WI38 (cell line): ENCODE results near the gene TMEM176A.
"Not testable (repeated sequence)": the region's sequence is repeated elsewhere in the genome, so short reads cannot be mapped to it uniquely, and the experiment has no call there.

ENCODE experiments used
- H3K4me3 ChIP-seq: 2 replicates; pipeline ENCODE4 v1.5.1; 2011; ENCODE audit warnings: low read depth, mild to moderate bottlenecking, control low read depth, low read length
- TF ChIP-seq, protein P1 (sequence below): IDR thresholded peaks from 2 replicates; pipeline ENCODE4 v1.5.1; 2012; ENCODE audit warnings: low read depth, mild to moderate bottlenecking, control low read depth, low read length

The TMEM176A gene

DNA sequence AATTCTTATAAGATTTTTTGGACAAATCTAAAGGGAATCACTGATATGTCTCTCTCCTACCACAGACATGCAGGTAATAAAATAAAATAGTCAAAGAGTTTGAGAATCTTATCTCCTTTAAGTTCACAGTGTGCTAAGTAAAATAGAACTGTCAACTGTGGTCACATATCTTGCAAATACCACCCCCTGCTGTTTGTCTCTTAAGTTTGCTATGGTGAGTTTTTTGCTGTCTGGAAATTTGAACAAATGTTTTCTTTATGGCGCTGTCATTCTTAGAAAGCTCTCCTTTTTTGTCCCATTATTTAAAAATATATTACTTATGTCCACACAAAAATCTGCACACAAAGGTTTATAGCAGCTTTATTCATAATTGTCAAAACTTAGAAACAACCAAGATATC, 43.7 kb upstream of the TMEM176A start:
- no peak overlapping the region for H3K4me3 ChIP-seq
- TF ChIP-seq, protein P1, sequence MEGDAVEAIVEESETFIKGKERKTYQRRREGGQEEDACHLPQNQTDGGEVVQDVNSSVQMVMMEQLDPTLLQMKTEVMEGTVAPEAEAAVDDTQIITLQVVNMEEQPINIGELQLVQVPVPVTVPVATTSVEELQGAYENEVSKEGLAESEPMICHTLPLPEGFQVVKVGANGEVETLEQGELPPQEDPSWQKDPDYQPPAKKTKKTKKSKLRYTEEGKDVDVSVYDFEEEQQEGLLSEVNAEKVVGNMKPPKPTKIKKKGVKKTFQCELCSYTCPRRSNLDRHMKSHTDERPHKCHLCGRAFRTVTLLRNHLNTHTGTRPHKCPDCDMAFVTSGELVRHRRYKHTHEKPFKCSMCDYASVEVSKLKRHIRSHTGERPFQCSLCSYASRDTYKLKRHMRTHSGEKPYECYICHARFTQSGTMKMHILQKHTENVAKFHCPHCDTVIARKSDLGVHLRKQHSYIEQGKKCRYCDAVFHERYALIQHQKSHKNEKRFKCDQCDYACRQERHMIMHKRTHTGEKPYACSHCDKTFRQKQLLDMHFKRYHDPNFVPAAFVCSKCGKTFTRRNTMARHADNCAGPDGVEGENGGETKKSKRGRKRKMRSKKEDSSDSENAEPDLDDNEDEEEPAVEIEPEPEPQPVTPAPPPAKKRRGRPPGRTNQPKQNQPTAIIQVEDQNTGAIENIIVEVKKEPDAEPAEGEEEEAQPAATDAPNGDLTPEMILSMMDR: no peak

DNA sequence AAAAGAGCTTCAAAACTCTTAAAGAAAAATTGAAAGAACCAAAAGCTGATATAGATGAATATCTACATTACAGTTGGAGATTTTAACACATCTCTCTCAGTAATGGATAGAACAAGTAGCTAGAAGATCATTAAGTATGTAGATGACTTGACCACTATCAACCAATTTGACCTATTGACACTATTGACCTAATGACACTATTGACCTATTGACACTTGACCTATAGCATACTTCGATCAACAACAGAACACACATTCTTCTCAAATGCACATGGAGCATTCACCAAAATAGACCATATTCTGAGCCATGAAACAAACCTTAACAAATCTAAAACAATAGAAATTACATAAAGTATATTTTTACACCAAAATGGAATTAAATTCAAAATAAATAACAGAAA, 41.1 kb upstream of the TMEM176A start:
- no peak overlapping the region for H3K4me3 ChIP-seq
- TF ChIP-seq, protein P1: no peak

GRCh38 chr7:150766334-150766709, 34.2 kb upstream of the TMEM176A start:
- TF ChIP-seq, protein P1: no peak
- H3K4me3 ChIP-seq: no peak overlapping the region

- TF ChIP-seq, protein P1: no peak
- H3K4me3 ChIP-seq: no peak overlapping the region
Measured at GRCh38 chr7:150769768-150770167, 30.8 kb upstream of the TMEM176A start.

GRCh38 chr7:150774131-150774530, 26.4 kb upstream of the TMEM176A start:
- not testable (repeated sequence) for H3K4me3 ChIP-seq

DNA sequence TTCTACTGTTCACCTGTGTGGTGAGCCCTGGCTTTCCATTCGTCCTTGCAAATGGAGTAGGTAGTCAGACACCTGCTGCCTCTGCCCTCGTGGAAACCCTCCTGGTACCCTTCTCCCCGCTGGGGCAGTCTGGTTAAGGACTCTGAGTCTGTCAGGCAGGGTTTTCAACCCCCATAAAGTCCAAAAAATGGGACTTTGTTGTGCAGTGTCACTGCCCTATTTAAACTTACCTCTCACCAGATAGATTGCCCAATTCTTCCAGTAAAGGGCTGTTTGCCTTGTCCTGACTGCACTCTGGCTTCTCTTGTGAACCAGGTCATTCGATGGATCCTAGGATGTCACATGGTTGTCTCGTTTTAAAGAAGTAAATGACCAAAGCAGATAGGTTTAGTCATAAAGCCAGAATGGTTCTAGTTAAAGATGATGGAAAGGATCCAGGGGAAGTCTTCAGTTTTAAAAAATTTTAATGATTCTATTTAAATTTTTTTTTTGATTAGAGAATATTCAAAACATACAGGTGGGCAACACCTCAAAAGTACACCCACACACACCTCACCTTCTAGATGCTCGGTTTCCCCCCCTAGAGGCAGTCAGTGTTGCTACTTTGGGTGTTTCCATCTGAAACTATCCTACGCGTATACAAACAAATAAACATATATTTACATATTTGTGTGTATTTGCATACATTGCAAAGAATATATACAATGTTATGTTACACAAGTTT, 22.4 kb upstream of the TMEM176A start:
- TF ChIP-seq, protein P1: no peak
- no peak overlapping the region for H3K4me3 ChIP-seq

- TF ChIP-seq, protein P1: peak; percentile 55
- H3K4me3 ChIP-seq: no peak overlapping the region
Measured at GRCh38 chr7:150778738-150779301, 21.7 kb upstream of the TMEM176A start.
